Measurements from ENCODE around the gene ZNF747. TPM values are rescaled to one million over a fixed set of nuclear protein-coding genes. Genes with fewer than 3 reads are reported as not detected.

The ZNF747 gene
- total RNA-seq, 3 donors from 2014 or later, result 9.2 to 13.8 (median 10.5) TPM

GRCh38 chr16:30526823-30527634 is 7.6 kb downstream of the ZNF747 start:
- Histone ChIP-seq H3K4me3 (peak overlapping the region; percentile 61), H3K36me3 (ENCODE audit: low read depth) (no peaks in the 10 kb centered on the region), H3K4me1 (ENCODE audit: low read depth) (peaks cover 16% of the 10 kb centered on the region), H3K9me3 (no peaks in the 10 kb centered on the region)
- ATAC-seq (peak; percentile 92), DNase-seq (peak; percentile 99)
- peak; percentile 8 for TF ChIP-seq CTCF (IDR thresholded peaks at IDR 0.05)
- intact Hi-C loops (cut with DNase I, micrococcal nuclease), result no loop called here

- intact Hi-C loops (cut with DNase I, micrococcal nuclease), result no loop called here
- TF ChIP-seq CTCF (IDR thresholded peaks at IDR 0.05), result no peak
Measured at GRCh38 chr16:30526137-30526822, 8.4 kb downstream of the ZNF747 start, which contains the start of gene ZNF768. Gene ZNF768, minus strand, starts transcription at chr16:30526566. Its CDS starts 153 bp downstream, at chr16:30526413.

GRCh38 chr16:30525844-30526136 is 8.9 kb downstream of the ZNF747 start:
- Histone ChIP-seq H3K36me3 (ENCODE audit: low read depth) (no peaks in the 10 kb centered on the region), H3K4me1 (ENCODE audit: low read depth) (peaks cover 16% of the 10 kb centered on the region), H3K9me3 (no peaks in the 10 kb centered on the region), H3K4me3 (peak overlapping the region; percentile 61)
- TF ChIP-seq CTCF (IDR thresholded peaks at IDR 0.05), result no peak
- intact Hi-C loops (cut with DNase I, micrococcal nuclease), result no loop called here
- no peak for DNase-seq
- no peak for ATAC-seq

More at GRCh38 chr16:30526137-30526822, 8.4 kb downstream of the ZNF747 start, which contains the start of gene ZNF768:
- Histone ChIP-seq H3K9me3 (no peaks in the 10 kb centered on the region), H3K4me3 (peak within 1 kb of the TSS; percentile 61), H3K4me1 (ENCODE audit: low read depth) (peaks cover 16% of the 10 kb centered on the region), H3K36me3 (ENCODE audit: low read depth) (no peaks in the 10 kb centered on the region)
- ATAC-seq (peak; percentile 49), DNase-seq (peak; percentile 64 to 81 (median 74))

- Histone ChIP-seq H3K4me1 (ENCODE audit: low read depth) (peaks cover 16% of the 10 kb centered on the region), H3K9me3 (no peaks in the 10 kb centered on the region), H3K4me3 (no peak overlapping the region), H3K36me3 (ENCODE audit: low read depth) (no peaks in the 10 kb centered on the region)
- peak in 2 of 3 donors; percentile 52 to 62 for DNase-seq
- intact Hi-C loops (cut with DNase I, micrococcal nuclease), result no loop called here
- TF ChIP-seq CTCF (IDR thresholded peaks at IDR 0.05), result no peak
- ATAC-seq, result no peak
Measured at GRCh38 chr16:30524575-30525568, 9.8 kb downstream of the ZNF747 start.
